ENCODE measurements around the gene RABGAP1L.
"Not testable (repeated sequence)": the region's sequence is repeated elsewhere in the genome, so short reads cannot be mapped to it uniquely, and the experiment has no call there.

RABGAP1L gene

DNA sequence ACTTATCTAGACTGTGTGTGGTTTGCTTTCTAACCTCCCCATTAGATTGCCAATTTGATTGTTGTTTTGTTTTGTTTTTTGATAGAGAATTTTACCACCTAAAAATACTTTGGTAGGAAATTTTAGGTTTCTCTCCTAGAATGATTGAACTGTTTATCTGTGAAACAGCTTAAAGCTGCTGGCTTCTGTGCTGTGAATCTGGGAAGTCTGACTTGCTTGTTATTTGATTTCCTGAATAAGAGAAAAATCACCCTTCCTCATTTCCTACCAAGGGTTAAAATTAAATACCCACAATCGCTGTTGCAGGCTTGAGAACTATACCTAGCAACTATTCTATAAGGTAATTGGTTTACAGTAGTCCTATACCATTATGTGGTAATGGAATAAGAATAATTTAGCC lies 641.6 kb downstream of the RABGAP1L start:
- TF ChIP-seq CTCF (IDR thresholded peaks at IDR 0.05; ENCODE audit: low read depth, low read length), result no peak
- no peak for TF ChIP-seq MAX (IDR thresholded peaks at IDR 0.05; ENCODE audit: low read depth, low read length)
- no peak for TF ChIP-seq MYC (IDR thresholded peaks at IDR 0.05; ENCODE audit: low read depth, low read length)
- no peak for TF ChIP-seq POLR2A (IDR thresholded peaks at IDR 0.05; ENCODE audit: extremely low read depth, insufficient read length)
- H3K4me3 ChIP-seq (ENCODE audit: low read depth, low read length), result no peak overlapping the region

GRCh38 chr1:174809755-174810280 lies 650.5 kb downstream of the RABGAP1L start:
- DNase-seq (ENCODE audit: low read depth), result no peak
- no peak overlapping the region for H3K4me3 ChIP-seq (ENCODE audit: low read depth, low read length)
- no peak for TF ChIP-seq MYC (IDR thresholded peaks at IDR 0.05; ENCODE audit: low read depth, low read length)
- no peak for TF ChIP-seq MAX (IDR thresholded peaks at IDR 0.05; ENCODE audit: low read depth, low read length)
- no peak for TF ChIP-seq POLR2A (IDR thresholded peaks at IDR 0.05; ENCODE audit: extremely low read depth, insufficient read length)
- TF ChIP-seq CTCF (IDR thresholded peaks at IDR 0.05; ENCODE audit: low read depth, low read length), result no peak

More for the DNA sequence above, 641.6 kb downstream of the RABGAP1L start:
- DNase-seq (ENCODE audit: low read depth), result no peak

- H3K4me3 ChIP-seq (ENCODE audit: low read depth, low read length), result no peak overlapping the region
- TF ChIP-seq POLR2A (IDR thresholded peaks at IDR 0.05; ENCODE audit: extremely low read depth, insufficient read length) (no peak), CTCF (IDR thresholded peaks at IDR 0.05; ENCODE audit: low read depth, low read length) (no peak), MAX (IDR thresholded peaks at IDR 0.05; ENCODE audit: low read depth, low read length) (no peak), MYC (IDR thresholded peaks at IDR 0.05; ENCODE audit: low read depth, low read length) (no peak)
- no peak for DNase-seq (ENCODE audit: low read depth)
These were observed 652.7 kb downstream of the RABGAP1L start for GRCh38 chr1:174812016-174812415.

DNA sequence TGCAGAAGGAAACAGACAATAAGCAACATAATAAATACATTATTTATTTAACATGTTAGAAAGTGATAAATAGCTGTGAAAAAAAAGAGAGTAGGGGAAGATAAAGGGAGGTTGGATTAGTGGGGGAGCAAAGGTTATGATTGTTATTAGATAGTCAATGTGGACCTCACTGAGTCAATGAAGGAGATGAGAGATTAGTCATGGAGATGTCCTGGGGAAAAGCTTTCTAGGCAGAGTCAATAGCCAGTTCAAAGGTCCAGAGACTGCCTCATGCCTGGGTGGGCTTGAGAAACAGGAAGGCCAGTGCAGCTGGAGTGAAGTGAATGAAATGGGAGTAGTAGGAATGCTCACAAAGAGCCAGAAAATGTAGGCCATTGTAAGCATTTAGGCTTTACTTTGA lies 653.3 kb downstream of the RABGAP1L start:
- DNase-seq (ENCODE audit: low read depth), result no peak
- no peak overlapping the region for H3K4me3 ChIP-seq (ENCODE audit: low read depth, low read length)
- TF ChIP-seq CTCF (IDR thresholded peaks at IDR 0.05; ENCODE audit: low read depth, low read length), result no peak

DNA sequence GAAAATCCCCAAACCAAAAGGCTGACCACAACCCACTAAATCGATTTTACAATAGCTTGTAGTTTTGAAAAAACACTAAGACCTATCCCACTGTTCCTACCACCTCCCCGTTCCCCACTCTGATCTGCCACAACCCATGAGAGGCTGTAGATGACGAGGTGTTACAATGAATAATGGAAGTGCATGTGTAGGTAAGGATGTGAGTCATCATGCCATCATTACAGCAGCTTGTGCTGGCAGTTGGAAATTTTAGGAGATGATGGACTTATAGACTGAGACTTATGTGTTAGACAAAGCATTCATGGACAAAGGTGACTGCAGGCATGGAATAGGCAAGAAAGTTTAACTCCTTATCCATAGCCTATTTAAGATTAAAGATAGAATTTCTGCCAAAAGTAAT lies 655.7 kb downstream of the RABGAP1L start:
- peak; percentile 2 for DNase-seq (ENCODE audit: low read depth)
- TF ChIP-seq CTCF (IDR thresholded peaks at IDR 0.05; ENCODE audit: low read depth, low read length) (no peak), MAX (IDR thresholded peaks at IDR 0.05; ENCODE audit: low read depth, low read length) (no peak), MYC (IDR thresholded peaks at IDR 0.05; ENCODE audit: low read depth, low read length) (no peak), POLR2A (IDR thresholded peaks at IDR 0.05; ENCODE audit: extremely low read depth, insufficient read length) (no peak)
- no peak overlapping the region for H3K4me3 ChIP-seq (ENCODE audit: low read depth, low read length)

DNA sequence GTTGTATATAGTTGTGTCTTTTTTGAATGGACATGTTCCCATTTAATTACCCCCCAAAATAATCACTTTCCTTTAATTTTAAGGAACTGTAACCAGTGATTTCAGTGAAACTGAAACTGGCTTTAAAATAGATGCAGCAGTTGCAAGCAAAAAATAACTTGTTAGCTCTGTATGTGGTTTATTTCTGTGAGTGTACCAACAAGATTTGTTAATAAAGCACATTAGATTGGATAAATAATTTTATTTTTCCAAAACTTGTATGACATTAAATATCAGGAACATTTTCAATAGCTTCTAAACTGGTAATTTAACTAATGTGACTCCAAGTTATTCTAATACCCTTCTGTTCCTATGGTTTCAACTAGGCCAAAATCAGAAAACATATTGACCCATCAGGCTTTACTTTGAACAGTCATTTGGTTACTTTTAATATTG lies 656.2 kb downstream of the RABGAP1L start:
- DNase-seq (ENCODE audit: low read depth), result no peak
- TF ChIP-seq MYC (IDR thresholded peaks at IDR 0.05; ENCODE audit: low read depth, low read length) (no peak), MAX (IDR thresholded peaks at IDR 0.05; ENCODE audit: low read depth, low read length) (no peak), CTCF (IDR thresholded peaks at IDR 0.05; ENCODE audit: low read depth, low read length) (no peak), POLR2A (IDR thresholded peaks at IDR 0.05; ENCODE audit: extremely low read depth, insufficient read length) (no peak)
- H3K4me3 ChIP-seq (ENCODE audit: low read depth, low read length), result no peak overlapping the region

DNA sequence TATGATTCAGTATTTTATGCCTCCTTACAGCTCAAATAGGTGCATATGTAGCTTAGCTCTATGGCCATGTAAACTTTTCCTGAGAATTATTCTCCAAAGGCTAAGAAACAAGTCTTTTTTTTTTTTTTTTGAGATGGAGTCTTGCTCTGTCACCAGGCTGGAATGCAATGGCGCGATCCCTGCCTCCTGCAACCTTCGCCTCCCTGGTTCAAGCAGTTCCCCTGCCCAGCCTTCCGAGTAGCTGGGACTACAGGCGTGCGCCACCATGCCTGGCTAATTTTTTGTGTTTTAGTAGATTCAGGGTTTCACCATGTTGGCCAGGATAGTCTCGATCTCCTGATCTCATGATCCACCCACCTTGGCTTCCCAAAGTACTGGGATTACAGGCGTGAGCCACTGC lies 657.3 kb downstream of the RABGAP1L start:
- DNase-seq (ENCODE audit: low read depth); H3K4me3 ChIP-seq (ENCODE audit: low read depth, low read length): not testable (repeated sequence)
